Hepatic stellate cell (primary cell): Measurements from ENCODE around the gene PKD2.

Experiments
- DNase-seq: peaks from one replicate; pipeline ENCODE4 v3.0.0; 2011; ENCODE audit warnings: low spot score

PKD2 gene

GRCh38 chr4:88007304-88008121, at the start of gene PKD2:
Gene PKD2 (plus strand): TSS chr4:88007635. CDS start chr4:88007734, 99 bp downstream.
- peak; percentile 77 for DNase-seq

- no peak for DNase-seq
These were observed 45.4 kb upstream of the PKD2 start for GRCh38 chr4:87961993-87962392.

GRCh38 chr4:87962398-87963146, 44.9 kb upstream of the PKD2 start:
- DNase-seq, result no peak

GRCh38 chr4:87965501-87965975, 41.9 kb upstream of the PKD2 start:
- DNase-seq, result no peak

GRCh38 chr4:87966095-87966496, 41.3 kb upstream of the PKD2 start:
- DNase-seq, result no peak

GRCh38 chr4:87967193-87967592, 40.2 kb upstream of the PKD2 start:
- no peak for DNase-seq

- no peak for DNase-seq
These were observed 37.3 kb upstream of the PKD2 start for GRCh38 chr4:87970121-87970520.

- DNase-seq, result no peak
These were observed 35.6 kb upstream of the PKD2 start for GRCh38 chr4:87971866-87972265.

- peak; percentile 38 for DNase-seq
These were observed 33.9 kb upstream of the PKD2 start for GRCh38 chr4:87973283-87974169.

- DNase-seq, result no peak
These were observed 32.5 kb upstream of the PKD2 start for GRCh38 chr4:87974856-87975462.

- no peak for DNase-seq
These were observed 32.0 kb upstream of the PKD2 start, which contains the start of gene SPP1 for GRCh38 chr4:87975466-87975865. Gene SPP1 (plus strand): TSS chr4:87975714. CDS start chr4:87976896, 1,182 bp downstream.

GRCh38 chr4:87977521-87978278, 29.7 kb upstream of the PKD2 start:
- DNase-seq, result no peak

GRCh38 chr4:87978681-87979080, 28.8 kb upstream of the PKD2 start:
- no peak for DNase-seq

- DNase-seq, result no peak
These were observed 27.6 kb upstream of the PKD2 start for GRCh38 chr4:87979810-87980209.

GRCh38 chr4:87981486-87981885, 25.9 kb upstream of the PKD2 start:
- no peak for DNase-seq

- no peak for DNase-seq
These were observed 25.4 kb upstream of the PKD2 start for GRCh38 chr4:87982036-87982435.

GRCh38 chr4:87982446-87983010, 24.9 kb upstream of the PKD2 start:
- DNase-seq, result no peak

GRCh38 chr4:87983996-87984395, 23.4 kb upstream of the PKD2 start:
- DNase-seq, result no peak

GRCh38 chr4:87985097-87985886, 22.1 kb upstream of the PKD2 start:
- DNase-seq, result peak; percentile 26

GRCh38 chr4:87985887-87986200, 21.6 kb upstream of the PKD2 start:
- no peak for DNase-seq
